CD4-positive, alpha-beta T cell treated with Interleukin-15 for 1 hour (primary cell): Measurements from ENCODE around the gene LGI4.

Source experiments
- DNase-seq: peaks from one replicate; pipeline ENCODE4 v3.0.0-alpha.2; 2020

The LGI4 gene

GRCh38 chr19:35122687-35123551 is 11.9 kb downstream of the LGI4 start:
- DNase-seq = no peak

- DNase-seq = no peak
These were observed 14.0 kb downstream of the LGI4 start for GRCh38 chr19:35120898-35121297.

GRCh38 chr19:35120492-35120891 is 14.4 kb downstream of the LGI4 start:
- DNase-seq = peak; percentile 44

GRCh38 chr19:35119578-35120155 is 15.2 kb downstream of the LGI4 start:
- DNase-seq = no peak

- DNase-seq = no peak
These were observed 15.8 kb downstream of the LGI4 start for GRCh38 chr19:35119091-35119490.

GRCh38 chr19:35118268-35119020 is 16.4 kb downstream of the LGI4 start:
- no peak for DNase-seq

GRCh38 chr19:35117799-35118198 is 17.1 kb downstream of the LGI4 start:
- no peak for DNase-seq

- no peak for DNase-seq
These were observed 17.7 kb downstream of the LGI4 start for GRCh38 chr19:35117116-35117515.

GRCh38 chr19:35116072-35116801 is 18.6 kb downstream of the LGI4 start:
- DNase-seq = no peak

- DNase-seq = no peak
These were observed 19.5 kb downstream of the LGI4 start, which contains the start of gene FXYD3 for GRCh38 chr19:35115177-35115951. FXYD3 (plus strand) TSS chr19:35115823; CDS start chr19:35119377, 3,554 bp downstream.

GRCh38 chr19:35114353-35115176 is 20.3 kb downstream of the LGI4 start:
- peak; percentile 57 for DNase-seq

- DNase-seq = no peak
These were observed 21.7 kb downstream of the LGI4 start for GRCh38 chr19:35112995-35113688.

GRCh38 chr19:35110974-35111373 is 23.9 kb downstream of the LGI4 start:
- no peak for DNase-seq

GRCh38 chr19:35109395-35110112 is 25.3 kb downstream of the LGI4 start:
- no peak for DNase-seq

- DNase-seq = no peak
These were observed 26.1 kb downstream of the LGI4 start for GRCh38 chr19:35108730-35109129.

- no peak for DNase-seq
These were observed 27.3 kb downstream of the LGI4 start for GRCh38 chr19:35107545-35107944.

- DNase-seq = no peak
These were observed 27.8 kb downstream of the LGI4 start for GRCh38 chr19:35106898-35107541.

- DNase-seq = no peak
These were observed 28.6 kb downstream of the LGI4 start for GRCh38 chr19:35106291-35106583.
